GM12878 (cell line): ENCODE data around the gene FRYL. TPM values are rescaled to one million over a fixed set of nuclear protein-coding genes. Genes with fewer than 3 reads are reported as not detected.

Experiments
- ATAC-seq: fragments of 200-7000 bp; cut with Tn5 transposase; 3 replicates; pipeline ENCODE4 v1.9.1; 2020; ENCODE audit warnings: mild to moderate bottlenecking, moderate library complexity
- BruUV-seq: library from RNA; stranded (reverse); fragments of 400-500 nt; replicated peaks from 2 replicates; lab custom pipeline; 2021; lab: Mats Ljungman, UMichigan
- CTCF ChIA-PET: fragments of 300-600 bp; sonication (Branson Sonifier 250); formaldehyde crosslinking; extraction: SDS; loops from one replicate; lab custom pipeline; 2021; ENCODE audit warnings: inconsistent platforms; lab: Yijun Ruan, JAX
- POLR2A ChIA-PET: fragments of 350-600 bp; formaldehyde crosslinking; extraction: SDS; loops from one replicate; lab custom pipeline; 2021; ENCODE audit warnings: inconsistent platforms; lab: Charles Lee
- RAD21 ChIA-PET: fragments of 300-600 bp; sonication (Branson Sonifier 250); formaldehyde crosslinking; loops from one replicate; lab custom pipeline; 2023; ENCODE audit warnings: antibody characterized with exemption; ENCODE audit not compliant: unreplicated experiment; lab: Charles Lee
- SMC1A ChIA-PET: fragments of 300-600 bp; sonication (Branson Sonifier 250); formaldehyde crosslinking; loops from one replicate; lab custom pipeline; 2023; ENCODE audit not compliant: unreplicated experiment, uncharacterized antibody; lab: Charles Lee
- DNase-seq: peaks from one replicate; pipeline ENCODE4 v3.0.0-alpha.2; 2011; ENCODE audit warnings: low read depth, low spot score
- FAIRE-seq: peaks from 3 replicates; lab custom pipeline; 2011; peaks lifted over from hg19 to GRCh38; lab: Jason Lieb, UNC
- H2AFZ ChIP-seq: 2 replicates; pipeline ENCODE4 v1.6.0; 2011; ENCODE audit warnings: low read depth, low read length, control low read depth; ENCODE audit not compliant: control insufficient read depth
- H3K27ac ChIP-seq: 2 replicates; pipeline ENCODE4 v1.5.1; 2011; ENCODE audit warnings: control low read depth; ENCODE audit not compliant: control insufficient read depth, insufficient read depth
- H3K27me3 ChIP-seq, 2 experiments: replicated peaks in 1 of 2; 2 replicates each; pipeline versions ENCODE4 v1.6.0 to v1.6.1; 2011; ENCODE audit warnings: low read length in 1 of 2; ENCODE audit not compliant: control insufficient read depth in 2 of 2, insufficient read depth in 2 of 2
- H3K36me3 ChIP-seq, 2 experiments: 2 replicates each; pipeline ENCODE4 v1.5.1; 2011; ENCODE audit warnings: low read length in 1 of 2; ENCODE audit not compliant: control insufficient read depth in 2 of 2, insufficient read depth in 2 of 2
- H3K4me1 ChIP-seq: 2 replicates; pipeline ENCODE4 v1.6.1; 2011; ENCODE audit warnings: mild to moderate bottlenecking, low read length, moderate library complexity, mixed read lengths; ENCODE audit not compliant: control insufficient read depth, insufficient read depth
- H3K4me2 ChIP-seq: 2 replicates; pipeline ENCODE4 v1.6.0; 2011; ENCODE audit warnings: control low read depth; ENCODE audit not compliant: control insufficient read depth, insufficient read depth
- H3K4me3 ChIP-seq: fragments of 200-600 bp; sonication (generic); 2 replicates; pipeline ENCODE4 v1.5.1; 2016
- H3K79me2 ChIP-seq: 2 replicates; pipeline ENCODE4 v1.6.0; 2011; ENCODE audit warnings: low read length; ENCODE audit not compliant: control insufficient read depth, insufficient read depth
- H3K9ac ChIP-seq: 2 replicates; pipeline ENCODE4 v1.8.0; 2011; ENCODE audit warnings: low read length, control low read depth, mixed read lengths; ENCODE audit not compliant: control insufficient read depth, insufficient read depth
- H3K9me3 ChIP-seq: replicated peaks from 3 replicates; pipeline ENCODE4 v1.5.1; 2011; ENCODE audit warnings: mild to moderate bottlenecking, low read length; ENCODE audit not compliant: control insufficient read depth, insufficient read depth
- H4K20me1 ChIP-seq: 2 replicates; pipeline ENCODE4 v1.6.0; 2011; ENCODE audit not compliant: control insufficient read depth, insufficient read depth
- ATF3 ChIP-seq: IDR thresholded peaks from 2 replicates; pipeline ENCODE4 v1.6.1; 2011; ENCODE audit warnings: low read depth, mild to moderate bottlenecking, low read length, moderate library complexity, borderline replicate concordance; ENCODE audit errors: extremely low read depth
- CTCF ChIP-seq, 3 experiments: IDR thresholded peaks in 2 of 3; conservative IDR thresholded peaks in 1 of 3; 2 replicates each; pipeline ENCODE4 v1.5.1; 2011; ENCODE audit warnings: low read depth in 3 of 3, low read length in 3 of 3, mild to moderate bottlenecking in 3 of 3, control low read depth in 2 of 3, moderate library complexity in 2 of 3, inconsistent platforms in 1 of 3, mixed read lengths in 1 of 3; ENCODE audit not compliant: control insufficient read depth in 2 of 3, insufficient read depth in 1 of 3; ENCODE audit errors: extremely low read depth in 1 of 3
- MYC ChIP-seq: IDR thresholded peaks from 2 replicates; pipeline ENCODE4 v1.6.1; 2011; ENCODE audit warnings: mild to moderate bottlenecking, low read length, moderate library complexity, inconsistent platforms; ENCODE audit not compliant: insufficient read depth, insufficient replicate concordance, insufficient read length, severe bottlenecking
- ZBTB11 ChIP-seq: fragments of 450-650 bp; formaldehyde crosslinking; IDR thresholded peaks from 2 replicates; pipeline ENCODE4 v1.5.0; 2022; ENCODE audit warnings: mild to moderate bottlenecking, missing genetic modification characterization
- ZBTB40 ChIP-seq: fragments of 450-650 bp; IDR thresholded peaks from 2 replicates; pipeline ENCODE4 v1.6.1; 2016; ENCODE audit warnings: mild to moderate bottlenecking, moderate library complexity, borderline replicate concordance
- WGBS: methylation state at CpG from one replicate; pipeline ENCODE4 v1.1.6; 2016; ENCODE audit warnings: low lambda C conversion rate; ENCODE audit not compliant: insufficient replicate concordance, insufficient coverage; ENCODE audit errors: missing lambda C conversion rate; 5-methylcytosine and 5-hydroxymethylcytosine counted together
- in situ Hi-C: fragments of 300-500 bp; cut with MboI; formaldehyde crosslinking; loops from 9 replicates; pipeline ENCODE4 v1.14.3; 2018; ENCODE audit warnings: mixed read lengths
- intact Hi-C: fragments of 100-400 bp; cut with micrococcal nuclease; formaldehyde crosslinking; loops from one replicate; pipeline ENCODE4 v1.14.2; 2022; ENCODE audit not compliant: unreplicated experiment
- polyA plus RNA-seq, 11 experiments: library from polyadenylated mRNA; depleted of rRNA in 4 of 11; unstranded in 6 of 11; stranded (reverse) in 5 of 11; fragments of >200 nt; fragmentation: Nextera tagmentation in 4 of 11; fragmentation: Illumina TruSeq in 1 of 11; extraction: Ambion mirVana in 4 of 11; extraction: Trizol in 1 of 11; gene quantifications; 1 replicate in 1 of 11; 2 replicates in 10 of 11; pipeline versions ENCODE4 v1.2.1 to v1.2.3, GENCODE V29; 2011 to 2016; ENCODE audit warnings: inconsistent platforms in 2 of 11, missing spikeins in 2 of 11, low read depth in 1 of 11
- total RNA-seq, 4 experiments: library from RNA; depleted of rRNA in 3 of 4; stranded (reverse); fragments of >200 nt in 3 of 4; fragmentation: Illumina TruSeq in 1 of 4; extraction: Trizol in 1 of 4; gene quantifications; 2 replicates each; pipeline versions ENCODE4 v1.2.1 to v1.2.3, GENCODE V29; 2013 to 2021

The FRYL gene
- total and polyA plus RNA-seq, 10 of the 15 experiments (the other 5 are each of a cell fraction or from before 2014, with no cell fraction given) = 10.3 to 50.6 (median 28.7) TPM

- Histone ChIP-seq H3K79me2 (no peaks in the 10 kb centered on the region), H2AFZ (no peak overlapping the region), H3K9me3 (no peaks in the 10 kb centered on the region), H3K27ac (no peak overlapping the region), H4K20me1 (no peaks in the 10 kb centered on the region; the same call in 1 of the 2 replicates), H3K4me1 (peaks cover 5% of the 10 kb centered on the region), H3K9ac (no peak overlapping the region), H3K4me3 (no peak overlapping the region), H3K27me3 (no peaks in the 10 kb centered on the region), H3K36me3 (peaks cover 3 to 9% of the 10 kb centered on the region in 2 experiments; a peak in 2 of 4 replicates), H3K4me2 (no peak overlapping the region)
- no TSS peak for BruUV-seq
- ChIA-PET CTCF (interaction anchor here (1.6 to 2.6 kb wide), 2 partner anchors 11 to 73 kb away, joined by 3 to 8 read pairs; no protein-coding TSS in a partner anchor), SMC1A (interaction anchor here (1.1 to 1.7 kb wide), 2 partner anchors 9 kb away, joined by 3 to 6 read pairs; no protein-coding TSS in a partner anchor), POLR2A (no interaction called here), RAD21 (no interaction called here)
- 100% methylated on average over 1 of the region's 1 CpG for WGBS
- intact Hi-C loops = no loop called here
- FAIRE-seq = no peak
- no peak for TF ChIP-seq ZBTB40
- TF ChIP-seq ZBTB11 (CRISPR knock-in tag) = no peak
- no peak for TF ChIP-seq ATF3
- no peak for TF ChIP-seq CTCF (IDR thresholded peaks at IDR 0.05 in 2 of 3, conservative IDR thresholded peaks at IDR 0.05 in 1 of 3; ENCODE audit: control insufficient read depth in 2 of 3, extremely low read depth in 1 of 3, insufficient read depth in 1 of 3, low read depth in 3 of 3, low read length in 3 of 3)
- no peak for TF ChIP-seq MYC
- DNase-seq = no peak
- no peak for ATAC-seq
- in situ Hi-C loops = no loop called here
These were observed 275.7 kb downstream of the FRYL start for GRCh38 chr4:48504352-48504751.
